ENCODE data around the gene CIT. TPM values are rescaled to one million over a fixed set of nuclear protein-coding genes. Genes with fewer than 3 reads are reported as not detected.

CIT gene
- total RNA-seq, 2 donors from 2014 or later, result 5.0 to 15.9 TPM

- DNase-seq (no peak), ATAC-seq (no peak)
- intact Hi-C loops (cut with DNase I, micrococcal nuclease), result no loop called here
Observed at GRCh38 chr12:119687879-119688278, 189.2 kb downstream of the CIT start.

- ATAC-seq (no peak), DNase-seq (no peak)
- intact Hi-C loops (cut with DNase I, micrococcal nuclease), result no loop called here
Observed at GRCh38 chr12:119687406-119687805, 189.7 kb downstream of the CIT start.

GRCh38 chr12:119686776-119687175 is 190.3 kb downstream of the CIT start:
- no peak for ATAC-seq
- intact Hi-C loops (cut with DNase I, micrococcal nuclease), result no loop called here
- no peak for DNase-seq

- intact Hi-C loops (cut with DNase I, micrococcal nuclease), result no loop called here
- ATAC-seq, result peak; percentile 10
- no peak for DNase-seq
Observed at GRCh38 chr12:119686355-119686754, 190.8 kb downstream of the CIT start.

GRCh38 chr12:119685375-119685774 is 191.7 kb downstream of the CIT start:
- DNase-seq (no peak), ATAC-seq (no peak)
- intact Hi-C loops (cut with DNase I, micrococcal nuclease), result no loop called here

GRCh38 chr12:119684711-119685369 is 192.3 kb downstream of the CIT start:
- no peak for DNase-seq
- ATAC-seq, result peak; percentile 48
- intact Hi-C loops (cut with DNase I, micrococcal nuclease), result no loop called here

- intact Hi-C loops (cut with DNase I, micrococcal nuclease), result no loop called here
- DNase-seq (no peak), ATAC-seq (peak; percentile 53)
Observed at GRCh38 chr12:119683816-119684215, 193.3 kb downstream of the CIT start.

GRCh38 chr12:119683413-119683812 is 193.7 kb downstream of the CIT start:
- DNase-seq (no peak), ATAC-seq (no peak)
- intact Hi-C loops (cut with DNase I, micrococcal nuclease), result no loop called here

- no peak for DNase-seq
- ATAC-seq, result peak; percentile 2
- intact Hi-C loops (cut with DNase I, micrococcal nuclease), result no loop called here
Observed at GRCh38 chr12:119682639-119683252, 194.4 kb downstream of the CIT start.

GRCh38 chr12:119681728-119682638 is 195.1 kb downstream of the CIT start:
- DNase-seq (no peak), ATAC-seq (no peak)
- intact Hi-C loops (cut with DNase I, micrococcal nuclease), result no loop called here

GRCh38 chr12:119681111-119681510 is 196.0 kb downstream of the CIT start:
- ATAC-seq (peak; percentile 50), DNase-seq (peak in 1 of 2 donors; percentile 70)
- intact Hi-C loops (cut with DNase I, micrococcal nuclease), result no loop called here

GRCh38 chr12:119679490-119679889 is 197.6 kb downstream of the CIT start:
- no peak for DNase-seq
- intact Hi-C loops (cut with DNase I, micrococcal nuclease), result no loop called here
- ATAC-seq, result peak; percentile 39

- DNase-seq (no peak), ATAC-seq (no peak)
Observed at GRCh38 chr12:119679081-119679480, 198.0 kb downstream of the CIT start.

GRCh38 chr12:119678459-119678858 is 198.7 kb downstream of the CIT start:
- no peak for DNase-seq
- ATAC-seq, result no peak
- intact Hi-C loops (cut with DNase I, micrococcal nuclease), result no loop called here

More at GRCh38 chr12:119679081-119679480, 198.0 kb downstream of the CIT start:
- intact Hi-C loops (cut with DNase I, micrococcal nuclease), result no loop called here

GRCh38 chr12:119676573-119676972 is 200.5 kb downstream of the CIT start:
- ATAC-seq (no peak), DNase-seq (no peak)
- intact Hi-C loops (cut with DNase I, micrococcal nuclease), result no loop called here

- ATAC-seq (no peak), DNase-seq (no peak)
- intact Hi-C loops (cut with DNase I, micrococcal nuclease), result no loop called here
Observed at GRCh38 chr12:119676022-119676421, 201.1 kb downstream of the CIT start.

GRCh38 chr12:119674560-119674959 is 202.6 kb downstream of the CIT start:
- no peak for DNase-seq
- no peak for ATAC-seq
- intact Hi-C loops (cut with DNase I, micrococcal nuclease), result no loop called here

- peak in 1 of 2 donors; percentile 51 for DNase-seq
- intact Hi-C loops (cut with DNase I, micrococcal nuclease), result no loop called here
- peak; percentile 56 for ATAC-seq
Observed at GRCh38 chr12:119673634-119674033, 203.5 kb downstream of the CIT start.

GRCh38 chr12:119672194-119672593 is 204.9 kb downstream of the CIT start:
- no peak for DNase-seq
- intact Hi-C loops (cut with DNase I, micrococcal nuclease), result no loop called here
- no peak for ATAC-seq

- DNase-seq, result no peak
- ATAC-seq, result no peak
- intact Hi-C loops (cut with DNase I, micrococcal nuclease), result no loop called here
Observed at GRCh38 chr12:119671070-119671469, 206.1 kb downstream of the CIT start.

All from left colon (tissue), 2 donors.